Aorta (tissue), 5 donors: ENCODE measurements around the gene GLDC. TPM values are rescaled to one million over a fixed set of nuclear protein-coding genes. Genes with fewer than 3 reads are reported as not detected.

Experiments used
- ATAC-seq: fragments of 200-7000 bp; cut with Tn5 transposase; one replicate; pipeline ENCODE4 v1.9.1; 2022; ENCODE audit warnings: moderate library complexity; ENCODE audit not compliant: low FRiP score
- DNase-seq, 2 donors: peaks; one replicate each; pipeline ENCODE4 v3.0.0-alpha.2; 2020
- H3K27ac ChIP-seq, 2 donors: one replicate each; pipeline ENCODE4 v1.5.1; 2013; ENCODE audit warnings: low read length in 2 of 2, mild to moderate bottlenecking in 2 of 2, moderate library complexity in 2 of 2, control low read depth in 1 of 2, inconsistent platforms in 1 of 2, low read depth in 1 of 2
- H3K27me3 ChIP-seq, 2 donors: one replicate each; pipeline ENCODE4 v1.6.1; 2013; ENCODE audit warnings: control low read depth in 1 of 2, low read length in 1 of 2, mild to moderate bottlenecking in 1 of 2, moderate library complexity in 1 of 2; ENCODE audit not compliant: insufficient read depth in 2 of 2, control insufficient read depth in 1 of 2
- H3K36me3 ChIP-seq, 2 donors: one replicate each; pipeline ENCODE4 v1.6.1; 2013; ENCODE audit warnings: control low read depth in 1 of 2, low read length in 1 of 2, mild to moderate bottlenecking in 1 of 2; ENCODE audit not compliant: insufficient read depth in 2 of 2, control insufficient read depth in 1 of 2
- H3K4me1 ChIP-seq, 2 donors: one replicate each; pipeline ENCODE4 v1.6.1; 2013; ENCODE audit warnings: low read length in 2 of 2, control low read depth in 1 of 2, mild to moderate bottlenecking in 1 of 2, moderate library complexity in 1 of 2; ENCODE audit not compliant: insufficient read depth in 2 of 2, control insufficient read depth in 1 of 2
- H3K4me3 ChIP-seq, 2 donors: one replicate each; pipeline ENCODE4 v1.5.1; 2013; ENCODE audit warnings: low read length in 2 of 2, control low read depth in 1 of 2, mild to moderate bottlenecking in 1 of 2
- H3K9me3 ChIP-seq: one replicate; pipeline ENCODE4 v1.6.1; 2013; ENCODE audit warnings: mild to moderate bottlenecking, low read length; ENCODE audit not compliant: control insufficient read depth
- WGBS, 2 donors: extraction: QIAGEN DNeasy Blood & Tissue Kit; methylation state at CpG; one replicate each; pipeline ENCODE4 v1.1.7; 2013; 5-methylcytosine and 5-hydroxymethylcytosine counted together
- intact Hi-C, 2 donors: fragments of 100-400 bp; cut with DNase I; formaldehyde crosslinking; loops; one replicate each; pipeline versions ENCODE4 v1.14.2 to v1.15.0; 2022
- polyA plus RNA-seq, 2 donors: library from polyadenylated mRNA; stranded (reverse); fragments of 200-250 nt; gene quantifications; one replicate each; pipeline ENCODE4 v1.2.3, GENCODE V29; 2013
- total RNA-seq, 2 donors: library from RNA; stranded (reverse); fragmentation: NEBNext Ultra II Directional; extraction: Animal tissue kit (Norgen Biotek cat#: 25700); gene quantifications; one replicate each; pipeline ENCODE4 v1.2.1, GENCODE V29; 2021
- donor health status: healthy with polysubstance abuse.
- donor health status: Bipolar disorder and iron deficiency.
- donor health status: DM: no; HTN: no; CAD: no.
- donor health status: DM: no; HTN: no; CAD: no.
- donor health status: DM: yes; HTN: yes; CAD: no.

The GLDC gene
- total and polyA plus RNA-seq, 4 donors, result 0.26 to 1.4 (median 0.56) TPM

GRCh38 chr9:6576987-6577386, 68.5 kb downstream of the GLDC start:
- H3K27ac ChIP-seq, result no peak overlapping the region
- no peaks in the 10 kb centered on the region for H3K9me3 ChIP-seq
- no peak for DNase-seq
- H3K27me3 ChIP-seq, result peaks cover 0 to 1% of the 10 kb centered on the region in 2 donors
- intact Hi-C loops, result no loop called here
- 88 to 90% methylated on average over 6 of the region's 6 CpGs for WGBS, 2 donors
- H3K36me3 ChIP-seq, result no peaks in the 10 kb centered on the region
- no peak for ATAC-seq
- H3K4me3 ChIP-seq, result no peak overlapping the region
- H3K4me1 ChIP-seq, result no peaks in the 10 kb centered on the region

DNA sequence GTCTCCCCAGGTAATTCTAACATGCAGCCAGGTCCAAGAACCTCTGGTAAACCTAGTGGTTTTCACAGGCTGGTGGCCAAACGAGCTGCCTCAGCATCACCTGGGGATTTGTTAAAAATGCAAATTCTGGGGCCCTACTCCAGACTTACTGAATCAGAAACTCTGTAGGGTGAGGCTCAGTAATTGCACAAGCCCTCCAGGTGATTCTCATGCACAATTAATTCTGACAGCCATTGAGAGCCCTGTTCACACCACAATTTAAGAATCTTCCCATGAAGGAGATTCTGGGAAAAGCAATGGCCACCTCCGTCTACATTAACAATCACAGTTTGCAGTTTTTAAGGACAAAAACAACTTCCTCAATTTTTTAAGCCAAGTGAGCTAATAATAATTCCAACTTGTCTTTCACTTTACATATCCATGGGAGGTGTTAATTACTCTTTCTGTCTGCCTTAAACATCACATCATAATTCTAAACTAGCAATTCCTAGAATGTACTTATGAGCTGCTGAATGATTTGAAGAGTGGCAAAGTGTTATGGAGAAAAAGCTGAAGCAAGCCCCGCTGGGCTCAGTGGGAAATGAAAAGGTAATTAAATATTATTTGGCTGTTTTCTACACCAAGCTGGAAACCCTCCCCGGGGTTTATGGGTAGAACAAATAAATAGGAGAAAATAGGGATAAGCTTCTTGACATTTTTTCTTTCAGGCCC, 70.0 kb downstream of the GLDC start:
- intact Hi-C loops, result no loop called here
- Histone ChIP-seq H3K4me3 (no peak overlapping the region), H3K4me1 (no peaks in the 10 kb centered on the region), H3K27ac (no peak overlapping the region), H3K9me3 (no peaks in the 10 kb centered on the region), H3K36me3 (no peaks in the 10 kb centered on the region), H3K27me3 (peaks cover 0 to 1% of the 10 kb centered on the region in 2 donors)
- ATAC-seq (no peak), DNase-seq (no peak)
- 58 to 71% methylated on average over 4 of the region's 4 CpGs for WGBS, 2 donors

DNA sequence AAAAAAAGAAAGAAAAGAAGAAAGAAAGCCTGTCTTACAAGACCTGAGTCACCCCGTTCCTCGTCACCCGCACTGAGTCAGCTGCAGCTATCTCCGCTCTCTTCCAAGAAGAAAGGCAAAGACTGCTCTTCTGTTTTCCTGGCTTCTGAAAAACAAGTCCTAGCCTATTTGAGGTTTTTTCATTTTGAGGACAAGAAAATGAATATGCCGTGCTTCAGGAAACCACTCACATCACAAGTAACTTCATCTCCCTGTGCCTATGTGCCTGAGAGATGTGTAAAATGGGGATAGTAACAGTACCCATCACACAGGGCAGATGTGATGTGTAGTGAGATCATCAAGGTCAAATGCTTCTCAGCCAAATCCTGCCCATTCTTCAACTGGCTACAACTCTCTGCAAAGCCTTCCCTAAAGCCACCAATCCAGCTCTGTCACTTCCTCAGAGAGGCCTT, 78.4 kb downstream of the GLDC start:
- intact Hi-C loops, result loop anchor here in 1 of 2 donors (5.0 kb wide), 1 partner anchor 155 kb away; the partner anchor contains the start of gene UHRF2
- ATAC-seq, result no peak
- no peak overlapping the region for H3K27ac ChIP-seq
- peaks cover 2 to 3% of the 10 kb centered on the region in 2 donors for H3K4me1 ChIP-seq
- H3K27me3 ChIP-seq, result no peaks in the 10 kb centered on the region
- 58 to 60% methylated on average over 5 of the region's 5 CpGs for WGBS, 2 donors
- H3K9me3 ChIP-seq, result no peaks in the 10 kb centered on the region
- H3K36me3 ChIP-seq, result no peaks in the 10 kb centered on the region
- H3K4me3 ChIP-seq, result no peak overlapping the region
- DNase-seq, result peak in 1 of 2 donors; percentile 70

GRCh38 chr9:6566409-6567139, 79.0 kb downstream of the GLDC start:
- WGBS, 2 donors, result 32 to 33% methylated on average over 10 of the region's 10 CpGs
- H3K36me3 ChIP-seq, result no peaks in the 10 kb centered on the region
- ATAC-seq (peak; percentile 68), DNase-seq (peak; percentile 76 to 82)
- H3K9me3 ChIP-seq, result no peaks in the 10 kb centered on the region
- H3K27ac ChIP-seq, result no peak overlapping the region
- H3K4me3 ChIP-seq, result no peak overlapping the region
- peaks cover 2 to 3% of the 10 kb centered on the region in 2 donors for H3K4me1 ChIP-seq
- H3K27me3 ChIP-seq, result no peaks in the 10 kb centered on the region
- intact Hi-C loops, result loop anchor here in 1 of 2 donors (5.0 kb wide), 1 partner anchor 154 kb away; the partner anchor contains the start of gene UHRF2

DNA sequence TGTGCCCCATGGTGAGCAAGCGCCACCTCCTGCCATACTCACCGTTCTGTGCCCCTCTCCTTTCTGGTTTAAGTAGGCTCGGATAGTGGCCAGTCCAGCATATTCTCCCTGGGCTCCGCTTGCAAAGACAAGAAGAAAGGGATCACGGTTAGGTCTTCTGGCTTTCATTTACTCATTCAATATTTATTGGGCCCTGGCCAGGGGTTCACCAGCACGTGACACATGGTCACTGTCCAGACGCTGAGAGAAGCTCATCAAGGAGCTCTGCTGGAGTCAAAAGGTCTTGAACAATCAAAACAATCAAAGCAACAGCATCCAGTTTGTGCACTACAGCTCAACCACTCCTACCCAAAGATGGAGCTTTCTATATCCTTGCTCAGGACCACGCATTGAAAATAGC, 80.2 kb downstream of the GLDC start:
- Histone ChIP-seq H3K27ac (no peak overlapping the region), H3K4me1 (peaks cover 2 to 3% of the 10 kb centered on the region in 2 donors), H3K27me3 (no peaks in the 10 kb centered on the region), H3K36me3 (no peaks in the 10 kb centered on the region), H3K9me3 (no peaks in the 10 kb centered on the region), H3K4me3 (no peak overlapping the region)
- 55 to 67% methylated on average over 8 of the region's 8 CpGs for whole genome bisulfite sequencing, 2 donors
- ATAC-seq (peak; percentile 13), DNase-seq (no peak)
- intact Hi-C loops, result loop anchor here in 1 of 2 donors (5.0 kb wide), 1 partner anchor 153 kb away; the partner anchor contains the start of gene UHRF2

- peaks cover 2 to 3% of the 10 kb centered on the region in 2 donors for H3K4me1 ChIP-seq
- WGBS, 2 donors, result 6% methylated on average over 3 of the region's 3 CpGs
- DNase-seq, result peak; percentile 68 to 82
- H3K27me3 ChIP-seq, result no peaks in the 10 kb centered on the region
- ATAC-seq, result peak; percentile 39
- no peak overlapping the region for H3K4me3 ChIP-seq
- no peaks in the 10 kb centered on the region for H3K9me3 ChIP-seq
- H3K27ac ChIP-seq, result peak overlapping the region in 1 of 2 donors; percentile 69
- intact Hi-C loops, result loop anchor here in 1 of 2 donors (5.0 kb wide), 1 partner anchor 153 kb away; the partner anchor contains the start of gene UHRF2
- no peaks in the 10 kb centered on the region for H3K36me3 ChIP-seq
Observed at GRCh38 chr9:6564868-6565267, 80.7 kb downstream of the GLDC start.

DNA sequence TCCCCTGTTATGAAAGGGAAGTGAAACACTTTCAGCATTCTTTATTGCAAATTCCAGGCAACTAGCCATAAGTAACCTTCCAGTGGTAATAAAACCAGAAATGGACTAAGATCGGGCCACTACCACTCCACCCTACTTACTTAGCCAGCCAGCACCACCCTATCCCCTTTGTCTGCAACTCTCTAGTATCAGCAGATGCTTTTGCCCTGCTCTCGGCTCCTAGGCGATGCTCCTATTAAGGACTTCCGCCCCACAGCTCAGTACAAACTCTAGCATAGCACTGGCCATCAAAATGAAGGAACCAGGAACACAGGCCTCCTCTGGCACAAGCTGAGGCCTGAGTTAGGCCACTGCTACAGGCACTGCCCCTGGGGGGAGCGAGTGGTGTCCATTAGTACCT, 81.2 kb downstream of the GLDC start:
- Histone ChIP-seq H3K4me1 (peaks cover 2 to 3% of the 10 kb centered on the region in 2 donors), H3K9me3 (no peaks in the 10 kb centered on the region), H3K27me3 (no peaks in the 10 kb centered on the region), H3K36me3 (no peaks in the 10 kb centered on the region), H3K27ac (peak overlapping the region in 1 of 2 donors; percentile 69), H3K4me3 (no peak overlapping the region)
- intact Hi-C loops, result no loop called here
- peak in 1 of 2 donors; percentile 51 for DNase-seq
- ATAC-seq, result peak; percentile 62
- 51 to 54% methylated on average over 5 of the region's 5 CpGs for WGBS, 2 donors

- Histone ChIP-seq H3K9me3 (no peaks in the 10 kb centered on the region), H3K36me3 (no peaks in the 10 kb centered on the region), H3K4me3 (no peak overlapping the region), H3K27me3 (no peaks in the 10 kb centered on the region), H3K27ac (no peak overlapping the region), H3K4me1 (peaks cover 2 to 3% of the 10 kb centered on the region in 2 donors)
- WGBS, 2 donors, result 89% methylated on average over 7 of the region's 7 CpGs
- no peak for ATAC-seq
- DNase-seq, result no peak
- intact Hi-C loops, result no loop called here
Observed at GRCh38 chr9:6562871-6563430, 82.6 kb downstream of the GLDC start.
